Caki2 (cell line): ENCODE results near the gene ECM2. TPM values are rescaled to one million over a fixed set of nuclear protein-coding genes. Genes with fewer than 3 reads are reported as not detected.

Source experiments
- DNase-seq: peaks from one replicate; pipeline ENCODE4 v3.0.0-alpha.2; 2015; ENCODE audit warnings: low read depth
- in situ Hi-C: cut with HindIII; loops from 2 replicates; pipeline ENCODE4 v1.10.0; 2016; ENCODE audit warnings: low sequenced_read_pairs, low pct_unique_long_range_greater_than_20kb, mixed read lengths
- total RNA-seq: library from RNA; depleted of rRNA; stranded (reverse); fragments of >200 nt; shearing (Covaris generic); gene quantifications from 2 replicates; pipeline ENCODE4 v1.2.3, GENCODE V29; 2014; ENCODE audit warnings: low replicate concordance

The ECM2 gene
- total RNA-seq, 1 experiment from 2014 or later: not detected

DNA sequence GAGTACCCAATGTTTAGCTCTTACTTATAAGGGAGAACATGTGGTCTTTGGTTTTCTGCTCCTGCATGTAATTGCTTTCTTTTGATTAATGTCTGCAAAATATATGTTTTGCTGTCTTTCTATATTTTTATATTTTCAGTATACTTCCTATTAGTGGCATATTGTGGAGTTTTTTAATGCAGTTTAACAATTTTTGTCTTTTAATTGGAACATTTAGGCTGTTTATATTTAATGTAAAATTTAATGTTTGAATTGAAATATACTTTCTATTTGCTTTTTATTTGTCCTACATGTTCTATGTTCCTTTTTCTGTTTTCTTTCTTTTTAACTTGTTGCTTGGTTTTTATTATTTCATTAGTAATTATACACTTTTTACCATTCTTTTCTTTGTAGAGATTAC lies 4.9 kb downstream of the ECM2 start:
- no peak for DNase-seq
- in situ Hi-C loops: no loop called here

- in situ Hi-C loops: no loop called here
These were observed 6.7 kb downstream of the ECM2 start for GRCh38 chr9:92529124-92529523.

GRCh38 chr9:92528522-92528849 lies 7.3 kb downstream of the ECM2 start:
- no peak for DNase-seq
- in situ Hi-C loops: no loop called here

More at GRCh38 chr9:92529124-92529523, 6.7 kb downstream of the ECM2 start:
- no peak for DNase-seq

DNA sequence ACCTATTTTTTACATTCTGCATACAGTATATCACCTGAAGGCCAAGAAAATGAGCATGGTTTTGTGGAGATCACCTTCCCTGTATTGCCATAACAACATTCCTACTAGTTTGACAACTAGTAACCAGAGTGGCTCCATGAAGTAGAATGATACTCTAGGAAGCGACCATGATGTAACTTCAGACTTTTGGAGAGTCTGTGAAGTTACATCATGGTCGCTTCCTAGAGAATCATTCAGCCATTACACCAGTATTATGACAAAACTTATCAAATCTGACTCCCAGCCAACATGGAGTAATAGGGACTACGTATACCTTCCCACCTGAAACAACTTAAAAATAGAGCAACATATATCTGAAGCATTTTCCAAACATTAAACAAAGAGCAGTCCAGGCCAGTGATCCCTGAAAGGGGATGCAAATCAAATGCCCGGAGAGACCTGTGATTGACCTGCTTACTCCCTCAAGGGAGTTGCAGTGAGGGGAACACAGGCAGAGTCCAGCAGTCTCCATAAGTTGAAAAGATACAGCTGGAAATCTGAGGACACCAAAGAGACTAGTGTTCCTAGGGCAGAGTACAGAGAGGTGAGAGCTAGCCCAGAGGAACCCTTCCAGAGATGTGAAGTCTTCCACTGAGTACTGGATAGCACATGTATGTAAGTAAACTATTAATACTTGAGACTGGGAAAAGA lies 7.8 kb downstream of the ECM2 start:
- in situ Hi-C loops: no loop called here

GRCh38 chr9:92527291-92527828 lies 8.4 kb downstream of the ECM2 start:
- in situ Hi-C loops: no loop called here
- DNase-seq: no peak

More for the DNA sequence above, 7.8 kb downstream of the ECM2 start:
- no peak for DNase-seq

GRCh38 chr9:92525306-92525705 lies 10.5 kb downstream of the ECM2 start:
- no peak for DNase-seq

DNA sequence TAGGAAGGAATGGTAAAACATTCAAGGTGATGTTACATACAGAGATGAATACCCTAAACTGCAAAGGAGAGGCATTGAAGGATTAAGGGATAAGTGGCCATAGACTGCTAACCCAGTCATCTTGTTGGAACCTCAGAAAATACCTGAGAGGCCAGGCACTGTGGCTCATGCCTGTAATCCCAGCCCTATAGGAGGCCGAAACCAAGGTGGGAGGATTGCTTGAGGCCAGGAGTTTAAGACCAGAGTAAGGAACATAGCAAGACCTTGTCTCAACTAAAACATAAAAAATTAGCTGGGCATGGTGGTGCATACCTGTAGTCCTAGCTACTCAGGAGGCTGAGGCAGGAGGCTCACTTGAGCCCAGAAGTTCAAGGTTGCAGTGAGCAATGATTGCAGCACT lies 10.9 kb downstream of the ECM2 start:
- DNase-seq: no peak
- in situ Hi-C loops: no loop called here

More at GRCh38 chr9:92525306-92525705, 10.5 kb downstream of the ECM2 start:
- in situ Hi-C loops: no loop called here

- in situ Hi-C loops: no loop called here
- no peak for DNase-seq
These were observed 12.5 kb downstream of the ECM2 start for GRCh38 chr9:92522983-92523970.

DNA sequence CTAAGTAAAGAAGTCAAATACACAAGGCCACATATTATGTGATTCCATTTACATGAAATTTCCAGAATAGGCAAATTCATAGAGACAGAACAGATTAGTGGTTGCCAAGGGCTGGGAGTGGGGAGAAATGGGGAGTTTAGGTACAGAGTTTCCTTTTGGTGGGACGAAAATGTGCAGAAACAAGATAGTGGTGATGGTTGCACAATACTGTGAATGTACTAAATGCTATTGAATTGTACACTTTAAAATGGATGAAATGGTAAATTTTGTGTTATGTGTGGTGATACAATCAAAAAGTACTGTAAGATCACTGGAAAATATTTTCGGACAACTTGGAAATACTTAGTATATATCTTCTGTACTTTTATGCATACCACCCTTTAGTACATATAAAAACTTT lies 15.0 kb downstream of the ECM2 start:
- DNase-seq: no peak
- in situ Hi-C loops: no loop called here

DNA sequence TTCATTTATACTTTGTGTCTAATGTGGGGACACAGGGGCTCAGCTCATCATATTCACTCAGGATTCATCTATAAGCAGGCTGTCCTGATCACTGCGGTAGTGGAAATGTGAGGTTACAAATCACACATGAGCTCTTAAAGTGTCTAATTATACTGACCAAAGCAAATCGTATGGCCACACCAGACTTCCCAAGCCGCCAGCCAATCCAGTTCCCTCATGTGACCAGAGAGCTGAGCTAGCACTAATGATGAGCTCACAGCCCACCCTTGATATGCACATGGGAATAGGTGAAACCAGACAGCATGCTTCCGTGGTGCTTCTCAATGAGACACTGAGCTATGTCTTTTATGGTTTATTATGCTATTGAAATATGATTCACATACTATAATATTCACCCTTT lies 17.6 kb downstream of the ECM2 start:
- in situ Hi-C loops: no loop called here
- no peak for DNase-seq

GRCh38 chr9:92517046-92517445 lies 18.7 kb downstream of the ECM2 start:
- in situ Hi-C loops: no loop called here
- no peak for DNase-seq

GRCh38 chr9:92516521-92516920 lies 19.3 kb downstream of the ECM2 start:
- no peak for DNase-seq
- in situ Hi-C loops: no loop called here

GRCh38 chr9:92514635-92515034 lies 21.2 kb downstream of the ECM2 start:
- DNase-seq: no peak
- in situ Hi-C loops: no loop called here

- DNase-seq: no peak
These were observed 22.4 kb downstream of the ECM2 start for GRCh38 chr9:92513349-92513748.

DNA sequence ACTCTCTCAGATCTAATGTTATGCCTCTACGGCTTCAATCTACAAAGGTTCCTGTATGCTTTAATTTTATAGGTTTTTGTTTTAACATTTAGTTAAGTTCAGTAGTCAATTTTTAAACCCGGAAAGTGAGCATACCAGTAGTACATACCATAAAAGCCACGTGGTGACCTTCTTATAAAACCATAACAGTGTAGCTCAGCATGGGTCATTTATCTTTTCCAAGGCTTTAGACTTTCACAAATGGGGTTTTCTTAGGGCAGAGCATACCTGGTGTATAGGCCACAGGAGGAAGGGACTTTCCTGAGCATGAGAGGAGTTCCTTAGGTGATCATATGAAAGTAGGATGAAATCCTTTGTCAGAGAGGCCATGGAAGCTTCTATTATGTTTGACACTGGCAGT lies 23.2 kb downstream of the ECM2 start:
- no peak for DNase-seq
- in situ Hi-C loops: no loop called here

More at GRCh38 chr9:92513349-92513748, 22.4 kb downstream of the ECM2 start:
- in situ Hi-C loops: no loop called here

- in situ Hi-C loops: no loop called here
- no peak for DNase-seq
These were observed 25.0 kb downstream of the ECM2 start for GRCh38 chr9:92510747-92511146.

DNA sequence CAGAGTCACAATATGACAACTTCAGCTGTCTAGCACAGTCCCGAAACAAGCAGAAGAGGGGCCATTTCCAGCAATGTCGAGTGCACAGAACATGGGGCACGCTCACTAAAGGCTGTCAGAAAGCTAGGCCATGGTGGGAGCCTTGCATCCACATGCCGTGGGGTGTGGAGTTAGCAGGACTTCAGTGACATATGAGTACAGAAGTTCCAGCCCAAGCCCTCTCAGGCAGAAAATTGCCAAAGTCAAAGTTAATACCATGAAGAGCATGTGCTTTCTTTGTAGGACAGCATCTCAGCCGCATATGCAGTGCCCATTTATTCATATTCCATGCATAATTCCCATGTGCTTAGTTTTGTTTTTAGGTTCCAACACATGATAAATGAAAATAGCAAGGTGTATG lies 26.7 kb downstream of the ECM2 start:
- in situ Hi-C loops: no loop called here
- no peak for DNase-seq

GRCh38 chr9:92508018-92508820 lies 27.6 kb downstream of the ECM2 start:
- in situ Hi-C loops: no loop called here
- DNase-seq: no peak
